K562 (cell line): ENCODE measurements around the gene PREX1. TPM values are rescaled to one million over a fixed set of nuclear protein-coding genes. Genes with fewer than 3 reads are reported as not detected.

ENCODE experiments used
- FOXA1 ChIP-seq: fragments of 450-650 bp; IDR thresholded peaks from 2 replicates; pipeline ENCODE4 v1.6.1; 2016; ENCODE audit warnings: mild to moderate bottlenecking, borderline replicate concordance
- MTA1 ChIP-seq: fragments of 450-650 bp; IDR thresholded peaks from 2 replicates; pipeline ENCODE4 v1.6.1; 2017; ENCODE audit warnings: borderline replicate concordance
- RBM25 ChIP-seq: fragments of 200-400 bp; formaldehyde crosslinking; IDR thresholded peaks from 2 replicates; pipeline ENCODE4 v1.6.1; 2018; ENCODE audit warnings: low read length, low read depth, moderate library complexity; ENCODE audit not compliant: severe bottlenecking
- TCF3 ChIP-seq: sonication (generic); formaldehyde crosslinking; IDR thresholded peaks from 2 replicates; pipeline ENCODE4 v1.4.0; 2020; ENCODE audit warnings: mild to moderate bottlenecking, missing genetic modification reagents
- ZFP30 ChIP-seq: fragments of 250-450 bp; sonication (Bioruptor Pico); IDR thresholded peaks from 2 replicates; pipeline ENCODE4 v1.8.0; 2022; ENCODE audit warnings: moderate library complexity, mild to moderate bottlenecking, inconsistent platforms, borderline replicate concordance
- polyA plus RNA-seq, 8 experiments: library from polyadenylated mRNA; depleted of rRNA in 4 of 8; stranded (reverse) in 5 of 8; unstranded in 3 of 8; fragments of >200 nt; fragmentation: Nextera tagmentation in 2 of 8; fragmentation: Illumina TruSeq in 1 of 8; extraction: Ambion mirVana in 2 of 8; extraction: Trizol in 1 of 8; gene quantifications; 2 replicates each; pipeline versions ENCODE4 v1.2.1 to v1.2.3, GENCODE V29; 2011 to 2014; ENCODE audit warnings: inconsistent platforms in 1 of 8, missing spikeins in 1 of 8
- total RNA-seq, 7 experiments: library from RNA; depleted of rRNA in 6 of 7; stranded (reverse); fragments of >200 nt in 6 of 7; fragmentation: Illumina TruSeq in 2 of 7; extraction: Trizol in 2 of 7; gene quantifications; 2 replicates each; pipeline versions ENCODE4 v1.2.1 to v1.2.3, GENCODE V29; 2011 to 2021; ENCODE audit warnings: low replicate concordance in 1 of 7
- TF ChIP-seq, protein P1 (sequence below): sonication (generic); formaldehyde crosslinking; IDR thresholded peaks from 2 replicates; pipeline ENCODE4 v1.8.1; 2022; ENCODE audit warnings: missing genetic modification reagents
- TF ChIP-seq, protein P2 (sequence below): fragments of 150-350 bp; conservative IDR thresholded peaks from 2 replicates; pipeline ENCODE4 v1.6.1; 2014; ENCODE audit warnings: low read length
- TF ChIP-seq, protein P3 (sequence below): sonication (generic); formaldehyde crosslinking; IDR thresholded peaks from 2 replicates; pipeline ENCODE4 v1.8.0; 2022; ENCODE audit warnings: missing genetic modification reagents, mild to moderate bottlenecking, borderline replicate concordance
- TF ChIP-seq, protein P4 (sequence below): fragments of 450-650 bp; formaldehyde crosslinking; IDR thresholded peaks from 2 replicates; pipeline ENCODE4 v1.4.0; 2020; ENCODE audit warnings: mild to moderate bottlenecking, moderate library complexity

The PREX1 gene
- total and polyA plus RNA-seq, 9 of the 15 experiments (the other 6 are each of a cell fraction or from before 2014, with no cell fraction given), result 0.37 to 10.4 (median 4.8) TPM

DNA sequence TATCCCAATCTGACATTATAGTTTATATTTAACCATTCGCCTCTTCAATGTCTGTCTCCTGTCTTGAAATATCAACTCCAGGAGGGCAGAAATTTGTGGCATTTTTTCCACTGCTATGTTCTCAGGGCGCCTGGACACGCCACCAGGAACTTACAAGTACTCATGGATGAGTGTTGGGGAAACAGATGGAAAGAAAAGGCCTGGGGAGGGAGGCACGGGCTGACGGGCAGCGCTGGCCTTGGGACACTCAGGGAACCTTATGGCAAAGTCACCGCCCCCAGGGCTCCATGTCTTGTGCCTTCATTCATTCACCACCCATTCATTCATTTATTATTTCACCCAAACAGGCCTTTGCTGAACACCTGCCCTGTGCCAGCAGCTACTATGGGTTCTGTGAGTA lies 222.9 kb downstream of the PREX1 start (continued):
- TF ChIP-seq, protein P1, sequence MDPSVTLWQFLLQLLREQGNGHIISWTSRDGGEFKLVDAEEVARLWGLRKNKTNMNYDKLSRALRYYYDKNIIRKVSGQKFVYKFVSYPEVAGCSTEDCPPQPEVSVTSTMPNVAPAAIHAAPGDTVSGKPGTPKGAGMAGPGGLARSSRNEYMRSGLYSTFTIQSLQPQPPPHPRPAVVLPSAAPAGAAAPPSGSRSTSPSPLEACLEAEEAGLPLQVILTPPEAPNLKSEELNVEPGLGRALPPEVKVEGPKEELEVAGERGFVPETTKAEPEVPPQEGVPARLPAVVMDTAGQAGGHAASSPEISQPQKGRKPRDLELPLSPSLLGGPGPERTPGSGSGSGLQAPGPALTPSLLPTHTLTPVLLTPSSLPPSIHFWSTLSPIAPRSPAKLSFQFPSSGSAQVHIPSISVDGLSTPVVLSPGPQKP, result no peak
- TF ChIP-seq, protein P2, sequence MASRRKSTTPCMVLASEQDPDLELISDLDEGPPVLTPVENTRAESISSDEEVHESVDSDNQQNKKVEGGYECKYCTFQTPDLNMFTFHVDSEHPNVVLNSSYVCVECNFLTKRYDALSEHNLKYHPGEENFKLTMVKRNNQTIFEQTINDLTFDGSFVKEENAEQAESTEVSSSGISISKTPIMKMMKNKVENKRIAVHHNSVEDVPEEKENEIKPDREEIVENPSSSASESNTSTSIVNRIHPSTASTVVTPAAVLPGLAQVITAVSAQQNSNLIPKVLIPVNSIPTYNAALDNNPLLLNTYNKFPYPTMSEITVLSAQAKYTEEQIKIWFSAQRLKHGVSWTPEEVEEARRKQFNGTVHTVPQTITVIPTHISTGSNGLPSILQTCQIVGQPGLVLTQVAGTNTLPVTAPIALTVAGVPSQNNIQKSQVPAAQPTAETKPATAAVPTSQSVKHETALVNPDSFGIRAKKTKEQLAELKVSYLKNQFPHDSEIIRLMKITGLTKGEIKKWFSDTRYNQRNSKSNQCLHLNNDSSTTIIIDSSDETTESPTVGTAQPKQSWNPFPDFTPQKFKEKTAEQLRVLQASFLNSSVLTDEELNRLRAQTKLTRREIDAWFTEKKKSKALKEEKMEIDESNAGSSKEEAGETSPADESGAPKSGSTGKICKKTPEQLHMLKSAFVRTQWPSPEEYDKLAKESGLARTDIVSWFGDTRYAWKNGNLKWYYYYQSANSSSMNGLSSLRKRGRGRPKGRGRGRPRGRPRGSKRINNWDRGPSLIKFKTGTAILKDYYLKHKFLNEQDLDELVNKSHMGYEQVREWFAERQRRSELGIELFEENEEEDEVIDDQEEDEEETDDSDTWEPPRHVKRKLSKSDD, result no peak
- TF ChIP-seq, protein P3, sequence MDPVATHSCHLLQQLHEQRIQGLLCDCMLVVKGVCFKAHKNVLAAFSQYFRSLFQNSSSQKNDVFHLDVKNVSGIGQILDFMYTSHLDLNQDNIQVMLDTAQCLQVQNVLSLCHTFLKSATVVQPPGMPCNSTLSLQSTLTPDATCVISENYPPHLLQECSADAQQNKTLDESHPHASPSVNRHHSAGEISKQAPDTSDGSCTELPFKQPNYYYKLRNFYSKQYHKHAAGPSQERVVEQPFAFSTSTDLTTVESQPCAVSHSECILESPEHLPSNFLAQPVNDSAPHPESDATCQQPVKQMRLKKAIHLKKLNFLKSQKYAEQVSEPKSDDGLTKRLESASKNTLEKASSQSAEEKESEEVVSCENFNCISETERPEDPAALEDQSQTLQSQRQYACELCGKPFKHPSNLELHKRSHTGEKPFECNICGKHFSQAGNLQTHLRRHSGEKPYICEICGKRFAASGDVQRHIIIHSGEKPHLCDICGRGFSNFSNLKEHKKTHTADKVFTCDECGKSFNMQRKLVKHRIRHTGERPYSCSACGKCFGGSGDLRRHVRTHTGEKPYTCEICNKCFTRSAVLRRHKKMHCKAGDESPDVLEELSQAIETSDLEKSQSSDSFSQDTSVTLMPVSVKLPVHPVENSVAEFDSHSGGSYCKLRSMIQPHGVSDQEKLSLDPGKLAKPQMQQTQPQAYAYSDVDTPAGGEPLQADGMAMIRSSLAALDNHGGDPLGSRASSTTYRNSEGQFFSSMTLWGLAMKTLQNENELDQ (CRISPR knock-in tag), result no peak
- no peak for TF ChIP-seq MTA1
- TF ChIP-seq ZFP30 (CRISPR knock-in tag), result no peak
- TF ChIP-seq, protein P4, sequence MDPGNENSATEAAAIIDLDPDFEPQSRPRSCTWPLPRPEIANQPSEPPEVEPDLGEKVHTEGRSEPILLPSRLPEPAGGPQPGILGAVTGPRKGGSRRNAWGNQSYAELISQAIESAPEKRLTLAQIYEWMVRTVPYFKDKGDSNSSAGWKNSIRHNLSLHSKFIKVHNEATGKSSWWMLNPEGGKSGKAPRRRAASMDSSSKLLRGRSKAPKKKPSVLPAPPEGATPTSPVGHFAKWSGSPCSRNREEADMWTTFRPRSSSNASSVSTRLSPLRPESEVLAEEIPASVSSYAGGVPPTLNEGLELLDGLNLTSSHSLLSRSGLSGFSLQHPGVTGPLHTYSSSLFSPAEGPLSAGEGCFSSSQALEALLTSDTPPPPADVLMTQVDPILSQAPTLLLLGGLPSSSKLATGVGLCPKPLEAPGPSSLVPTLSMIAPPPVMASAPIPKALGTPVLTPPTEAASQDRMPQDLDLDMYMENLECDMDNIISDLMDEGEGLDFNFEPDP (CRISPR knock-in tag), result no peak
- TF ChIP-seq FOXA1, result no peak
- no peak for TF ChIP-seq RBM25
- no peak for TF ChIP-seq TCF3 (CRISPR knock-in tag)
- TF ChIP-seq, all 486 proteins: peak for 0
